ENCODE measurements around the gene TTR. TPM values are rescaled to one million over a fixed set of nuclear protein-coding genes. Genes with fewer than 3 reads are reported as not detected.

TTR gene
- total and polyA plus RNA-seq, 4 donors = 0.51 TPM; not detected in 3

GRCh38 chr18:31598021-31598805 lies 6.5 kb downstream of the TTR start:
- Histone ChIP-seq H3K27me3 (ENCODE audit: control insufficient read depth in 1 of 2, insufficient read depth in 2 of 2, low read length in 1 of 2) (no peaks in the 10 kb centered on the region), H3K36me3 (ENCODE audit: control insufficient read depth in 1 of 2, insufficient read depth in 2 of 2, low read length in 1 of 2) (no peaks in the 10 kb centered on the region), H3K4me1 (ENCODE audit: control insufficient read depth in 1 of 2, insufficient read depth in 2 of 2, low read length in 2 of 2) (no peaks in the 10 kb centered on the region), H3K4me3 (ENCODE audit: low read length in 2 of 2) (no peak overlapping the region), H3K9me3 (ENCODE audit: control insufficient read depth, low read length) (no peaks in the 10 kb centered on the region), H3K27ac (ENCODE audit: low read depth in 1 of 2, low read length in 2 of 2) (no peak overlapping the region)
- no peak for ATAC-seq (ENCODE audit: low FRiP score)
- intact Hi-C loops (cut with DNase I) = no loop called here
- DNase-seq = no peak
- 88 to 89% methylated on average over 13 of the region's 13 CpGs for WGBS, 2 donors

GRCh38 chr18:31603315-31603714 lies 11.6 kb downstream of the TTR start:
- no peak for DNase-seq
- intact Hi-C loops (cut with DNase I) = no loop called here
- Histone ChIP-seq H3K36me3 (ENCODE audit: control insufficient read depth in 1 of 2, insufficient read depth in 2 of 2, low read length in 1 of 2) (no peaks in the 10 kb centered on the region), H3K4me1 (ENCODE audit: control insufficient read depth in 1 of 2, insufficient read depth in 2 of 2, low read length in 2 of 2) (no peaks in the 10 kb centered on the region), H3K27ac (ENCODE audit: low read depth in 1 of 2, low read length in 2 of 2) (no peak overlapping the region), H3K9me3 (ENCODE audit: control insufficient read depth, low read length) (no peaks in the 10 kb centered on the region), H3K27me3 (ENCODE audit: control insufficient read depth in 1 of 2, insufficient read depth in 2 of 2, low read length in 1 of 2) (no peaks in the 10 kb centered on the region), H3K4me3 (ENCODE audit: low read length in 2 of 2) (no peak overlapping the region)
- no peak for ATAC-seq (ENCODE audit: low FRiP score)

- no peaks in the 10 kb centered on the region for H3K4me1 ChIP-seq (ENCODE audit: control insufficient read depth in 1 of 2, insufficient read depth in 2 of 2, low read length in 2 of 2)
- WGBS, 2 donors = 78 to 91% methylated on average over 2 of the region's 2 CpGs
- DNase-seq = no peak
- ATAC-seq (ENCODE audit: low FRiP score) = no peak
- no peaks in the 10 kb centered on the region for H3K9me3 ChIP-seq (ENCODE audit: control insufficient read depth, low read length)
- no peak overlapping the region for H3K27ac ChIP-seq (ENCODE audit: low read depth in 1 of 2, low read length in 2 of 2)
- H3K27me3 ChIP-seq (ENCODE audit: control insufficient read depth in 1 of 2, insufficient read depth in 2 of 2, low read length in 1 of 2) = no peaks in the 10 kb centered on the region
- intact Hi-C loops (cut with DNase I) = no loop called here
- H3K4me3 ChIP-seq (ENCODE audit: low read length in 2 of 2) = no peak overlapping the region
- H3K36me3 ChIP-seq (ENCODE audit: control insufficient read depth in 1 of 2, insufficient read depth in 2 of 2, low read length in 1 of 2) = no peaks in the 10 kb centered on the region
Measured at GRCh38 chr18:31606265-31606664, 14.6 kb downstream of the TTR start.

GRCh38 chr18:31607384-31607783 lies 15.7 kb downstream of the TTR start:
- Histone ChIP-seq H3K36me3 (ENCODE audit: control insufficient read depth in 1 of 2, insufficient read depth in 2 of 2, low read length in 1 of 2) (no peaks in the 10 kb centered on the region), H3K4me1 (ENCODE audit: control insufficient read depth in 1 of 2, insufficient read depth in 2 of 2, low read length in 2 of 2) (no peaks in the 10 kb centered on the region), H3K4me3 (ENCODE audit: low read length in 2 of 2) (no peak overlapping the region), H3K27me3 (ENCODE audit: control insufficient read depth in 1 of 2, insufficient read depth in 2 of 2, low read length in 1 of 2) (no peaks in the 10 kb centered on the region), H3K27ac (ENCODE audit: low read depth in 1 of 2, low read length in 2 of 2) (no peak overlapping the region), H3K9me3 (ENCODE audit: control insufficient read depth, low read length) (no peaks in the 10 kb centered on the region)
- intact Hi-C loops (cut with DNase I) = no loop called here
- WGBS, 2 donors = 52 to 59% methylated on average over 5 of the region's 5 CpGs
- DNase-seq (no peak), ATAC-seq (ENCODE audit: low FRiP score) (no peak)

GRCh38 chr18:31609886-31610285 lies 18.2 kb downstream of the TTR start:
- no peaks in the 10 kb centered on the region for H3K9me3 ChIP-seq (ENCODE audit: control insufficient read depth, low read length)
- DNase-seq (no peak), ATAC-seq (ENCODE audit: low FRiP score) (no peak)
- no peaks in the 10 kb centered on the region for H3K27me3 ChIP-seq (ENCODE audit: control insufficient read depth in 1 of 2, insufficient read depth in 2 of 2, low read length in 1 of 2)
- H3K4me3 ChIP-seq (ENCODE audit: low read length in 2 of 2) = no peak overlapping the region
- H3K36me3 ChIP-seq (ENCODE audit: control insufficient read depth in 1 of 2, insufficient read depth in 2 of 2, low read length in 1 of 2) = no peaks in the 10 kb centered on the region
- WGBS, 2 donors = 52 to 61% methylated on average over 2 of the region's 2 CpGs
- intact Hi-C loops (cut with DNase I) = no loop called here
- no peak overlapping the region for H3K27ac ChIP-seq (ENCODE audit: low read depth in 1 of 2, low read length in 2 of 2)
- H3K4me1 ChIP-seq (ENCODE audit: control insufficient read depth in 1 of 2, insufficient read depth in 2 of 2, low read length in 2 of 2) = no peaks in the 10 kb centered on the region

- H3K27ac ChIP-seq (ENCODE audit: low read depth in 1 of 2, low read length in 2 of 2) = no peak overlapping the region
- H3K9me3 ChIP-seq (ENCODE audit: control insufficient read depth, low read length) = no peaks in the 10 kb centered on the region
- intact Hi-C loops (cut with DNase I) = no loop called here
- ATAC-seq (ENCODE audit: low FRiP score) (no peak), DNase-seq (no peak)
- no peak overlapping the region for H3K4me3 ChIP-seq (ENCODE audit: low read length in 2 of 2)
- H3K36me3 ChIP-seq (ENCODE audit: control insufficient read depth in 1 of 2, insufficient read depth in 2 of 2, low read length in 1 of 2) = no peaks in the 10 kb centered on the region
- H3K27me3 ChIP-seq (ENCODE audit: control insufficient read depth in 1 of 2, insufficient read depth in 2 of 2, low read length in 1 of 2) = no peaks in the 10 kb centered on the region
- H3K4me1 ChIP-seq (ENCODE audit: control insufficient read depth in 1 of 2, insufficient read depth in 2 of 2, low read length in 2 of 2) = no peaks in the 10 kb centered on the region
- WGBS, 2 donors = 38 to 42% methylated on average over 8 of the region's 8 CpGs
Measured at GRCh38 chr18:31610286-31611205, 18.9 kb downstream of the TTR start.

GRCh38 chr18:31611511-31611910 lies 19.8 kb downstream of the TTR start:
- no peaks in the 10 kb centered on the region for H3K9me3 ChIP-seq (ENCODE audit: control insufficient read depth, low read length)
- no peaks in the 10 kb centered on the region for H3K4me1 ChIP-seq (ENCODE audit: control insufficient read depth in 1 of 2, insufficient read depth in 2 of 2, low read length in 2 of 2)
- 71 to 74% methylated on average over 5 of the region's 5 CpGs for WGBS, 2 donors
- DNase-seq = no peak
- no peaks in the 10 kb centered on the region for H3K36me3 ChIP-seq (ENCODE audit: control insufficient read depth in 1 of 2, insufficient read depth in 2 of 2, low read length in 1 of 2)
- no peaks in the 10 kb centered on the region for H3K27me3 ChIP-seq (ENCODE audit: control insufficient read depth in 1 of 2, insufficient read depth in 2 of 2, low read length in 1 of 2)
- no peak overlapping the region for H3K27ac ChIP-seq (ENCODE audit: low read depth in 1 of 2, low read length in 2 of 2)
- intact Hi-C loops (cut with DNase I) = no loop called here
- no peak for ATAC-seq (ENCODE audit: low FRiP score)
- no peak overlapping the region for H3K4me3 ChIP-seq (ENCODE audit: low read length in 2 of 2)

GRCh38 chr18:31612124-31612523 lies 20.4 kb downstream of the TTR start:
- no peaks in the 10 kb centered on the region for H3K27me3 ChIP-seq (ENCODE audit: control insufficient read depth in 1 of 2, insufficient read depth in 2 of 2, low read length in 1 of 2)
- H3K36me3 ChIP-seq (ENCODE audit: control insufficient read depth in 1 of 2, insufficient read depth in 2 of 2, low read length in 1 of 2) = no peaks in the 10 kb centered on the region
- ATAC-seq (ENCODE audit: low FRiP score) = no peak
- intact Hi-C loops (cut with DNase I) = no loop called here
- H3K9me3 ChIP-seq (ENCODE audit: control insufficient read depth, low read length) = no peaks in the 10 kb centered on the region
- no peak overlapping the region for H3K4me3 ChIP-seq (ENCODE audit: low read length in 2 of 2)
- DNase-seq = no peak
- WGBS, 2 donors = 61% methylated on average over 6 of the region's 6 CpGs
- no peak overlapping the region for H3K27ac ChIP-seq (ENCODE audit: low read depth in 1 of 2, low read length in 2 of 2)
- H3K4me1 ChIP-seq (ENCODE audit: control insufficient read depth in 1 of 2, insufficient read depth in 2 of 2, low read length in 2 of 2) = no peaks in the 10 kb centered on the region

GRCh38 chr18:31614044-31614443 lies 22.4 kb downstream of the TTR start:
- no peak for ATAC-seq (ENCODE audit: low FRiP score)

More at GRCh38 chr18:31614044-31614443, 22.4 kb downstream of the TTR start:
- WGBS, 2 donors = 65 to 78% methylated on average over 2 of the region's 2 CpGs
- DNase-seq = no peak
- Histone ChIP-seq H3K4me1 (ENCODE audit: control insufficient read depth in 1 of 2, insufficient read depth in 2 of 2, low read length in 2 of 2) (no peaks in the 10 kb centered on the region), H3K4me3 (ENCODE audit: low read length in 2 of 2) (no peak overlapping the region), H3K36me3 (ENCODE audit: control insufficient read depth in 1 of 2, insufficient read depth in 2 of 2, low read length in 1 of 2) (no peaks in the 10 kb centered on the region), H3K9me3 (ENCODE audit: control insufficient read depth, low read length) (no peaks in the 10 kb centered on the region), H3K27me3 (ENCODE audit: control insufficient read depth in 1 of 2, insufficient read depth in 2 of 2, low read length in 1 of 2) (no peaks in the 10 kb centered on the region), H3K27ac (ENCODE audit: low read depth in 1 of 2, low read length in 2 of 2) (no peak overlapping the region)
- intact Hi-C loops (cut with DNase I) = no loop called here
